Colonic mucosa (tissue), 4 donors: Measurements from ENCODE around the gene JDP2. TPM values are rescaled to one million over a fixed set of nuclear protein-coding genes. Genes with fewer than 3 reads are reported as not detected.

Experiments used
- DNase-seq: peaks from one replicate; pipeline ENCODE4 v3.0.0-alpha.2; 2020
- H3K27ac ChIP-seq: fragments of 200-600 bp; one replicate; pipeline ENCODE4 v1.8.0; 2021
- H3K27me3 ChIP-seq: fragments of 200-600 bp; one replicate; pipeline ENCODE4 v1.8.0; 2021
- H3K36me3 ChIP-seq: fragments of 200-600 bp; one replicate; pipeline ENCODE4 v1.8.0; 2021
- H3K4me1 ChIP-seq: fragments of 200-600 bp; one replicate; pipeline ENCODE4 v1.8.0; 2021; ENCODE audit warnings: mild to moderate bottlenecking
- H3K4me3 ChIP-seq: fragments of 200-600 bp; one replicate; pipeline ENCODE4 v1.8.0; 2021
- H3K9ac ChIP-seq, 2 donors: one replicate each; pipeline ENCODE4 v1.7.0; 2013; ENCODE audit warnings: control low read depth in 2 of 2, low read depth in 2 of 2, low read length in 2 of 2
- H3K9me3 ChIP-seq: fragments of 200-600 bp; one replicate; pipeline ENCODE4 v1.8.0; 2021
- intact Hi-C: fragments of 100-400 bp; cut with DNase I; formaldehyde crosslinking; loops from one replicate; pipeline ENCODE4 v1.14.1; 2022
- total RNA-seq, 2 donors: library from RNA; stranded (reverse); fragmentation: NEBNext Ultra II Directional in 1 of 2; extraction: Animal tissue kit (Norgen Biotek cat#: 25700) in 1 of 2; gene quantifications; one replicate each; pipeline ENCODE4 v1.2.1, GENCODE V29; 2021
- TF ChIP-seq, protein P1 (sequence below): fragments of 200-600 bp; IDR thresholded peaks from one replicate; pipeline ENCODE4 v1.8.0; 2022; ENCODE audit warnings: antibody characterized with exemption, mild to moderate bottlenecking
- donor health status: healthy.
- donor health status: DM: no; HTN: no; CAD: no.
- donor health status: DM: no; HTN: no; CAD: no.

The JDP2 gene
- total RNA-seq, 2 donors from 2014 or later: 19.4 to 37.1 TPM

- DNase-seq: no peak
- H3K36me3 ChIP-seq: no peaks in the 10 kb centered on the region
- no peaks in the 10 kb centered on the region for H3K9me3 ChIP-seq
- no peak overlapping the region for H3K4me3 ChIP-seq
- no peaks in the 10 kb centered on the region for H3K27me3 ChIP-seq
- H3K27ac ChIP-seq: no peak overlapping the region
- no peak overlapping the region for H3K9ac ChIP-seq
- H3K4me1 ChIP-seq: peaks cover 9% of the 10 kb centered on the region
- TF ChIP-seq, protein P1, sequence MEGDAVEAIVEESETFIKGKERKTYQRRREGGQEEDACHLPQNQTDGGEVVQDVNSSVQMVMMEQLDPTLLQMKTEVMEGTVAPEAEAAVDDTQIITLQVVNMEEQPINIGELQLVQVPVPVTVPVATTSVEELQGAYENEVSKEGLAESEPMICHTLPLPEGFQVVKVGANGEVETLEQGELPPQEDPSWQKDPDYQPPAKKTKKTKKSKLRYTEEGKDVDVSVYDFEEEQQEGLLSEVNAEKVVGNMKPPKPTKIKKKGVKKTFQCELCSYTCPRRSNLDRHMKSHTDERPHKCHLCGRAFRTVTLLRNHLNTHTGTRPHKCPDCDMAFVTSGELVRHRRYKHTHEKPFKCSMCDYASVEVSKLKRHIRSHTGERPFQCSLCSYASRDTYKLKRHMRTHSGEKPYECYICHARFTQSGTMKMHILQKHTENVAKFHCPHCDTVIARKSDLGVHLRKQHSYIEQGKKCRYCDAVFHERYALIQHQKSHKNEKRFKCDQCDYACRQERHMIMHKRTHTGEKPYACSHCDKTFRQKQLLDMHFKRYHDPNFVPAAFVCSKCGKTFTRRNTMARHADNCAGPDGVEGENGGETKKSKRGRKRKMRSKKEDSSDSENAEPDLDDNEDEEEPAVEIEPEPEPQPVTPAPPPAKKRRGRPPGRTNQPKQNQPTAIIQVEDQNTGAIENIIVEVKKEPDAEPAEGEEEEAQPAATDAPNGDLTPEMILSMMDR: no peak
- intact Hi-C loops: no loop called here
These were observed 29.1 kb downstream of the JDP2 start for GRCh38 chr14:75456997-75457335.

- no peaks in the 10 kb centered on the region for H3K27me3 ChIP-seq
- intact Hi-C loops: no loop called here
- H3K9ac ChIP-seq: no peak overlapping the region
- TF ChIP-seq, protein P1: no peak
- DNase-seq: no peak
- peaks cover 9% of the 10 kb centered on the region for H3K4me1 ChIP-seq
- H3K9me3 ChIP-seq: no peaks in the 10 kb centered on the region
- no peak overlapping the region for H3K27ac ChIP-seq
- no peak overlapping the region for H3K4me3 ChIP-seq
- H3K36me3 ChIP-seq: no peaks in the 10 kb centered on the region
These were observed 29.9 kb downstream of the JDP2 start for GRCh38 chr14:75457648-75458165.

DNA sequence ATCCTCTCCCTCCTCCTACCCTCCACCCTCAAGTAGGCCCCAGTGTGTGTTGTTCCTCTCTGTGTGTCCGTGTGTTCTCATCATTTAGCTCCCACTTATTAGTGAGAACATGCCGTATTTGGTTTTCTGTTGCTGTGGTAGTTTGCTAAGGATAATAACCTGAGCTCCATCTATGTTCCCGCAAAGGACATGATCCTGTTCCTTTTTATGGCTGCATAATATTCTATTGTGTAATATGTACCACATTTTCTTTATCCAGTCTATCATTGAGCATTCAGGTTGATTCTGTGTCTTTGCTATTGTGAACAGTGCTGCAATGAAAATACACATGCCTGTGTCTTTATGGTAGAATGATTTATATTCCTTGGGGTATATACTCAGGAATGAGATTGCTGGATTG, 30.5 kb downstream of the JDP2 start:
- H3K36me3 ChIP-seq: no peaks in the 10 kb centered on the region
- H3K4me1 ChIP-seq: peaks cover 9% of the 10 kb centered on the region
- intact Hi-C loops: no loop called here
- H3K27me3 ChIP-seq: no peaks in the 10 kb centered on the region
- H3K9ac ChIP-seq: no peak overlapping the region
- H3K4me3 ChIP-seq: no peak overlapping the region
- TF ChIP-seq, protein P1: no peak
- peak overlapping the region; percentile 45 for H3K27ac ChIP-seq
- H3K9me3 ChIP-seq: no peaks in the 10 kb centered on the region
- DNase-seq: no peak

DNA sequence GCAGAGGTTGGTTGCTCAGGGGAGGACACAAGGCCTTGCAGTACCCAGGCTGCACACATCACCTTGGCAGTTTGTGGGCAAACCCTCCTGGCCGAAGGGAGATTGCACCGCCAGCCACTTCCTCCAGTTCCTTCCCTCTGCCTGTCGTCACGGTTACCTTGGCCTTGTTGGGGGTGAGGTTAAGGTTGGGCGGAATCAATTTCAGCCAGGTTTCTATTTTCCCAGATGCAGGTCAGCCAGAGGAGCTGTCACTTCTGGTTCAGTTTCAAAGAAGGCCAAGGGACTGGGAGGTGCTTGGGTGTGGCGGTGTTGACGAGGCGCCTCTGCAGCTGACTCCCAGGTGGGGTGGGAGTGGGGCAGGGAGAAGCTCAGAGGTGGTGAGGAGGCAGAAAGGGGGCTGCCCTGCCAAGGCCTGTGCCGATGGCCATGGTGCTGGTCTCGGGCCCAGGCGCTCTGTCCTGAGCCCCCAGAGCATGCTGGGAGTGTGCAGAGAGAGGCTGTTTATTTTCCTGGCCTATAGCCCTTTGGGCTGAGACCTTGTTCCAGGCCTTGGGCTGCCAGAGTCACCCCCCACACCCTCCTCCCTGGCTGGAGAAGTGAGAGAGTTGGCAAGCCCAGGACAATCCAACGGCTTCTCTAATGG, 31.4 kb downstream of the JDP2 start:
- H3K4me1 ChIP-seq: peaks cover 5% of the 10 kb centered on the region
- no peaks in the 10 kb centered on the region for H3K36me3 ChIP-seq
- H3K27me3 ChIP-seq: no peaks in the 10 kb centered on the region
- peak overlapping the region; percentile 45 for H3K27ac ChIP-seq
- TF ChIP-seq, protein P1: no peak
- peak; percentile 78 for DNase-seq
- H3K4me3 ChIP-seq: no peak overlapping the region
- no peaks in the 10 kb centered on the region for H3K9me3 ChIP-seq
- intact Hi-C loops: no loop called here
- peak overlapping the region; percentile 3 to 61 for H3K9ac ChIP-seq

- H3K9me3 ChIP-seq: no peaks in the 10 kb centered on the region
- intact Hi-C loops: no loop called here
- H3K4me3 ChIP-seq: no peak overlapping the region
- peak overlapping the region; percentile 23 for H3K27ac ChIP-seq
- no peak for DNase-seq
- H3K36me3 ChIP-seq: no peaks in the 10 kb centered on the region
- no peak overlapping the region for H3K9ac ChIP-seq
- TF ChIP-seq, protein P1: no peak
- peaks cover 5% of the 10 kb centered on the region for H3K4me1 ChIP-seq
- no peaks in the 10 kb centered on the region for H3K27me3 ChIP-seq
These were observed 32.0 kb downstream of the JDP2 start for GRCh38 chr14:75459791-75460190.
